Activated CD4-positive, alpha-beta memory T cell treated with anti-CD3 and anti-CD28 coated beads, Interleukin-2, amount 10 ng/mL, durations not matched to agents 7 days and 5 days (primary cell): Measurements from ENCODE around the gene OR4E1. TPM values are rescaled to one million over a fixed set of nuclear protein-coding genes. Genes with fewer than 3 reads are reported as not detected.
"Not testable (repeated sequence)": the region's sequence is repeated elsewhere in the genome, so short reads cannot be mapped to it uniquely, and the experiment has no call there.

Experiments
- CTCF ChIA-PET: fragments of 350-600 bp; sonication (Branson Sonifier 250); formaldehyde crosslinking; loops from one replicate; lab custom pipeline; 2021; ENCODE audit warnings: antibody characterized with exemption, inconsistent platforms; lab: Charles Lee
- POLR2A ChIA-PET: fragments of 350-600 bp; sonication (Branson Sonifier 250); formaldehyde crosslinking; loops from one replicate; lab custom pipeline; 2021; ENCODE audit warnings: antibody characterized with exemption; lab: Charles Lee
- DNase-seq: peaks from one replicate; pipeline ENCODE4 v3.0.0-alpha.2; 2020
- H3K27ac Mint-ChIP-seq: one replicate; pipeline ENCODE4 v1.8.0; 2021; ENCODE audit warnings: mild to moderate bottlenecking, mixed read lengths
- H3K27me3 Mint-ChIP-seq: one replicate; pipeline ENCODE4 v1.8.0; 2021; ENCODE audit warnings: mixed read lengths
- H3K36me3 Mint-ChIP-seq: one replicate; pipeline ENCODE4 v1.8.0; 2021; ENCODE audit warnings: low read depth, mixed read lengths
- H3K4me1 Mint-ChIP-seq: one replicate; pipeline ENCODE4 v1.8.0; 2021; ENCODE audit warnings: mixed read lengths
- H3K4me3 Mint-ChIP-seq: one replicate; pipeline ENCODE4 v1.8.0; 2021; ENCODE audit warnings: mild to moderate bottlenecking, mixed read lengths
- H3K9me3 Mint-ChIP-seq: one replicate; pipeline ENCODE4 v1.8.0; 2021; ENCODE audit warnings: mixed read lengths
- total RNA-seq, 2 experiments: library from RNA; stranded (reverse); gene quantifications; one replicate each; pipeline ENCODE4 v1.2.3, GENCODE V29; 2021

OR4E1 gene
- total RNA-seq, 2 experiments from 2014 or later, result 0.05 to 0.15 TPM

DNA sequence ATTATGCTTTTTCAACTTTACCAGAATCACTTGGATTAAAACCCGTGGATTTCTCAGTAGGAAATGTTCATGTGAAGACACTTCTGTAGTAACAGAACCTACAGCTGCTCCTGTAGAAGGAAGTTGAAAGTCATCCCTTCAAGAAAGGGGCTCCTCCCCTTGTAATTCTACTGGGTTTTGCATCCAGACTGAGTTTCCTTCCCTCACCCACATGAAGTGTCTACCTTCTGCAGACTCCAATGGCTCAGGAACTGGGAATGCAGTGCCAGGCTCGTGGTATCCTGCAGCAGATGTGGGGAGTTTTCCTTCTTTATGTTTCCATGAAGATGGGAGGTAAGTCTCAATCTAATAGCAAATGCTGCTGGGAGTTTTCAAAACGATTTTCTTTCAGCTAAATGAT lies 30.9 kb downstream of the OR4E1 start:
- DNase-seq, result no peak
- Mint-ChIP-seq H3K4me3 (peak overlapping the region; percentile 31), H3K36me3 (no peaks in the 10 kb centered on the region), H3K27ac (no peak overlapping the region), H3K9me3 (no peaks in the 10 kb centered on the region), H3K4me1 (no peaks in the 10 kb centered on the region), H3K27me3 (peaks cover 7% of the 10 kb centered on the region)
- ChIA-PET POLR2A (interaction anchor here (1.0 kb wide), 2 partner anchors 876 to 925 kb away, joined by 3 read pairs; no protein-coding TSS in a partner anchor), CTCF (no interaction called here)

DNA sequence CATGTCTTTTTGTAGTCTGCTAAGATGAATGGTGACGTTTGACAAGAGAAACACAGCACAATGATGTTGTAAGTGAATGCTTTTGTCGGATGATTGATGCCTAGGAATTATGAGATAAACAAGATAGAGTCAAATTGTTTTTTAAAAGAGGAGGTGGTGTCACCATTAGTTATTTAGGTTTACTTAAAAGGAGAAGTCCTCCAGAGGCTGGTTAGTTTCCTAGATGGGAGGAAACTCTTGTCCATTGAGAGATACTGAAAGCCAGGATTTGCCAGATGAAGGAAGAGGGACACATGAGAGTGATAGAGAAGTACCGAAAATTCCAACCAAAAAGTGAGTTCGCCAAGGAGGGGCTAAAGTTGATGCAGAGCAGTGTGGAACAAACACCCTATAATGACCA lies 38.8 kb downstream of the OR4E1 start, which contains the start of gene OR10G2:
OR10G2 (minus strand) TSS at position 101 of the 400 bp plus-strand sequence; CDS start at position 3, 98 bp downstream.
- Mint-ChIP-seq H3K27ac (no peak within 1 kb of the TSS), H3K36me3 (no peaks in the 10 kb centered on the region), H3K4me1 (no peaks in the 10 kb centered on the region), H3K4me3 (no peak within 1 kb of the TSS), H3K27me3 (peaks cover 10% of the 10 kb centered on the region), H3K9me3 (no peaks in the 10 kb centered on the region)
- ChIA-PET POLR2A (no interaction called here), CTCF (no interaction called here)
- DNase-seq, result no peak

DNA sequence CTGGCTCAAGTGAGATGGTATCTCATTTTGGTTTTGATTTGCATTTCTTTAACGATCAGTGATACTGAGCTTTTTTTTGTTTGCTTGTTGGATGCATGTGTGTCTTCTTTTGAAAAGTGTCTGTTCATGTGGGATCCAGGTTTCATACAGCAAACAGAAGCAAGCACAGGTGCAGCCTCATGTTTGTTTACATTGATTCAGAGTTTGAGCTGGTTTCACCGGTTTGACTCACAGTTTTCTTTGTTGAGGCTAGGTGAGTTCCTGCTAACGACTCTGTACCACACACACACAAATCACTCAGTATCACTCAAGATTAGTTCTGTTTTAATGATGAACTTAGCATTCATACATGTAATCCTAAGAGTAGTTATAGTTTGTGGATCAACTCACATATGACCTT lies 42.5 kb downstream of the OR4E1 start:
- Mint-ChIP-seq H3K4me1 (no peaks in the 10 kb centered on the region), H3K27me3 (peaks cover 10% of the 10 kb centered on the region), H3K36me3 (no peaks in the 10 kb centered on the region), H3K4me3 (no peak overlapping the region), H3K27ac (no peak overlapping the region), H3K9me3 (peaks cover 4% of the 10 kb centered on the region)
- no peak for DNase-seq
- CTCF ChIA-PET, result no interaction called here
- POLR2A ChIA-PET, result no interaction called here

DNA sequence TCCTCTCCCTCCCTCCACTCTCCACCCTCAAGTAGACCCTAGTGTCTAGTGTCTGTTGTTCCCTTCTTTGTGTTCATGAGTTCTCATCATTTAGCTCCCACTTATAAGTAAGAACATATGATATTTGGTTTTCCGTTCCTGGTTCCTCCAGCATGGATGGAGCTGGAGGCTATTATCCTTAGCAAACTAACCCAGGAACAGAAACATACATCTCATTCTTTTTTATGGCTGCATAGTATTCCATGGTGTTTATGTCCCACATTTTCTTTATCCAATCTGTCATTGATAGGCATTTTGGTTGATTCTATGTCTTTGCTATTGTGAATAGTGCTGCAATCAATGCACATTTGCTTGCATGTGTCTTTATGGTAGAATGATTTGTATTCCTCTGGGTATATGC lies 43.1 kb downstream of the OR4E1 start:
- POLR2A ChIA-PET, H3K4me1 Mint-ChIP-seq, H3K36me3 Mint-ChIP-seq, H3K9me3 Mint-ChIP-seq, H3K4me3 Mint-ChIP-seq, DNase-seq, H3K27ac Mint-ChIP-seq, CTCF ChIA-PET: not testable (repeated sequence)
- H3K27me3 Mint-ChIP-seq, result peaks cover 11% of the 10 kb centered on the region

DNA sequence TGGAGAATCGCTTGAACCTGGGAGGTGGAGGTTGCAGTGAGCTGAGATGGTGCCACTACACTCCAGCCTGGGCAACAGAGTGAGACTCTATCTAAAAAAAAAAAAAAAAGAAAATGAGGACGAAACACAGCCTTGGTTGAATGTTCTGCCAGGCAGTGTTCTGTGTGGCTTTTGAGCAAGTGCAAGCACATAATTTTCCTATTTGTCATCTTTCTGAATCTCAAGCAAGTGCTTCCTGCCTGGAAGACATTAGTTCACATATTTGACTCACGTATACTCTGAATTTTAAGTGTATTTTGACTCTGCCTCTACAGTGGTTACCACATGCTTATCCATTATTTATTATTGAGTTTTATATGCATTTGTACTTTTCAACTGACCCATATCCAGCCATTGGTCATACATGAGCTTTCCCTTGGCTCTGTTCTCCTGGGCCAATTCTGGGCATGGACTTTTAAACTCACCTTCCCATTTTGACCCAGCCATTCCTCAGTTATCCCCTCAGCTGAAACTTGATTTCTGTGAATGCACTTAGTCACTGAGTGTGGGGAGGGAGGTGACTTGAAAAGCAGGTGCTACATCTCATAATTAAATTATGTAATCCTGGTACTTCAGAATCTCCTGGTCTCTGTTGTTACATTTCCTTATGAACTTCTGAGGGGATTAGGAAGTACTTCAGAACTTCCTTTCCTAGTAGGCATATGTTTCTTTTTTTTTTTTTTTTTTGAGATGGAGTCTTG lies 47.0 kb downstream of the OR4E1 start:
- H3K27me3 Mint-ChIP-seq, result peaks cover 19% of the 10 kb centered on the region
- no peaks in the 10 kb centered on the region for H3K4me1 Mint-ChIP-seq
- H3K4me3 Mint-ChIP-seq, result no peak overlapping the region
- no peaks in the 10 kb centered on the region for H3K36me3 Mint-ChIP-seq
- POLR2A ChIA-PET, result no interaction called here
- CTCF ChIA-PET, result no interaction called here
- H3K9me3 Mint-ChIP-seq, result peaks cover 4% of the 10 kb centered on the region
- no peak for DNase-seq
- no peak overlapping the region for H3K27ac Mint-ChIP-seq

Other genes with a start within 250 kb of the OR4E1 start
- gene CHD8, start 217.7 kb downstream of the OR4E1 start, total RNA-seq, result 100 to 1,000 TPM; 108 to 112 TPM
- gene RAB2B, start 196.9 kb downstream of the OR4E1 start, total RNA-seq, result 10 to 100 TPM; 27.6 to 29.0 TPM
- 10 to 100 TPM; 82.1 to 85.6 TPM for gene TOX4, start 196.6 kb downstream of the OR4E1 start, total RNA-seq
- gene METTL3, start 162.5 kb downstream of the OR4E1 start, total RNA-seq, result 10 to 100 TPM; 75.6 to 77.6 TPM
- 1 to 10 TPM; 1.5 to 1.8 TPM for gene SALL2, start 147.5 kb downstream of the OR4E1 start, total RNA-seq
- not detected for gene OR10G3, start 93.7 kb downstream of the OR4E1 start, total RNA-seq
- gene OR10G2, start 38.9 kb downstream of the OR4E1 start, total RNA-seq, result not detected
- gene OR4E2, start 20.0 kb downstream of the OR4E1 start, total RNA-seq, result under 1 TPM in 1 of 2 experiments, not detected in 1; 0.25 TPM